Urothelium cell line (cell line): Measurements from ENCODE around the gene OR2AJ1.
"Not testable (repeated sequence)": the region's sequence is repeated elsewhere in the genome, so short reads cannot be mapped to it uniquely, and the experiment has no call there.

Experiments used
- DNase-seq: peaks from one replicate; pipeline ENCODE4 v3.0.0; 2011; ENCODE audit warnings: low spot score, mixed read lengths
- FAIRE-seq: peaks from 2 replicates; lab custom pipeline; 2011; peaks lifted over from hg19 to GRCh38; lab: Jason Lieb, UNC

OR2AJ1 gene

DNA sequence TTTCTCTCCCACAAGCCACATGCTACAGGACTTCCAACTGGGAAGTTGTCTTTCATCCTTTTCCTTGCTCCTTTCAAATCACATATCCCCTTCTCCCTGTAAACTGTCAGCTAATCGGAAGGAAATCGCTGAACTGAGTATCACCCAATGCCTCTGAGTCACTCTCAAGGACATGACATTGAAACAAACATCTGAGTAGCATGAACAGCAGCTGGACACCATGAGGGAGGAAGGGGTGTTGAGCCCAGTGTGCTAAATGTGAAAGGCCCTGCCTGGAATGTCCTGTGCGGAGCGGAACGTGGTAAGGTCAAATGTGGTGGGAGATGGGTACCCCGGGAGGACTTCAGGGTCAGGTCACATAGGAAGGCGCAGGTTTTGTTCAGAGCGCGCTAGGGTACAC is at the start of gene OR2AJ1:
Gene OR2AJ1, plus strand, starts transcription at position 22 of the 400 bp plus-strand sequence. CDS start 8,880 bp downstream, outside the sequence.
- FAIRE-seq (no peak), DNase-seq (no peak)

GRCh38 chr1:247883346-247883745 is 41.3 kb upstream of the OR2AJ1 start:
- DNase-seq (no peak), FAIRE-seq (no peak)

DNA sequence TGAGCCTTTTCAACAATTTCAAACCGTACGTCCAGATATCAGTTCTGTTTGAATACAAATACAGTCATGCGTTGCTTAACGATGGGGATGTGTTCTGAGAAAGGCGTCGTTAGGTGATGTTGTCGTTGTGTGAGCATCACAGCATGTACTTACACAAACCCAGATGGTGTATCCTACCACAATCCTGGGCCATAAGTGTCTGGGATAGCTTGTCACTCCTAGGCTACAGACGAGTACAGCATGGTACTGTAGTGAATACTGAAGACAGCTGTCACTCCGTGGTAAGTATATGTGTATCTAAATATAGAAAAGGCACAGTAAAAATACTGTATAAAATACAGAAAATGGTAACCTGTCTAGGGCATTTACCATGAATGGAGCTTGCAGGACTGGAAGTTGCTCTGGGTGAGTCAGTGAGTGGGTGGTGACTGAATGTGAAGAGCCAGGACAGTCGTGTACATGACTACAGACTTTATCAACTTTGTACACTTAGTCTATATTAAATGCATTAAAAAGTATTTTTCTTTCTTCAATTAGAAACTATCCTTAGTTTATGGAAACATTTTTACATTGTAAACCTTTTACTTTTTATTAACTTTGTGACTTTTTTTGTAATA is 39.8 kb upstream of the OR2AJ1 start:
- FAIRE-seq (peak; percentile 20), DNase-seq (no peak)

- no peak for FAIRE-seq
- no peak for DNase-seq
Measured at GRCh38 chr1:247895163-247895637, 29.5 kb upstream of the OR2AJ1 start, which contains the start of gene OR2W3. OR2W3 (plus strand) TSS chr1:247895587; CDS start chr1:247895587, 0 bp downstream.

DNA sequence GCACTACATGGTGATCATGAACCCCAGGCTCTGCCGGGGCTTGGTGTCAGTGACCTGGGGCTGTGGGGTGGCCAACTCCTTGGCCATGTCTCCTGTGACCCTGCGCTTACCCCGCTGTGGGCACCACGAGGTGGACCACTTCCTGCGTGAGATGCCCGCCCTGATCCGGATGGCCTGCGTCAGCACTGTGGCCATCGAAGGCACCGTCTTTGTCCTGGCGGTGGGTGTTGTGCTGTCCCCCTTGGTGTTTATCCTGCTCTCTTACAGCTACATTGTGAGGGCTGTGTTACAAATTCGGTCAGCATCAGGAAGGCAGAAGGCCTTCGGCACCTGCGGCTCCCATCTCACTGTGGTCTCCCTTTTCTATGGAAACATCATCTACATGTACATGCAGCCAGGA is 28.7 kb upstream of the OR2AJ1 start:
- no peak for DNase-seq
- FAIRE-seq = no peak

- no peak for FAIRE-seq
- DNase-seq = no peak
Measured at GRCh38 chr1:247904122-247904521, 20.6 kb upstream of the OR2AJ1 start.

DNA sequence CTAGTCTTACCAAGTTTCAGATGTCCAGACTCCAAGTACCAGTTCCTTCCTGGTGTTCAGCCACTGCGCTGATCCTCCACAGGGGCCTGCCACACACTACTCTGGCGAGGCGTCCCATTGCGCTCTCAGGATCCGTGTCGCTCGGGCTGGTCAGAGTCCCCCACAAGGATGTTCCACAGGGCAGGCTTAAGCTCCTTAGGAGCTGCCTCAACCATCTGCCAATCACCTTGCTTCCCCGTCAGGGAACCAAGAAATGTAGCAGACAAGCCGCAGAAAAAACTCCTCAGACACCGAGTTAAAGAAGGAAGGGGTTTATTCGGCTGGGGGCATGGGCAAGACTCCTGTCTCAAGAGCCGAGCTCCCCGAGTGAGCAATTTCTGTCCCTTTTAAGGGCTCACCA is 19.5 kb upstream of the OR2AJ1 start:
- no peak for DNase-seq
- FAIRE-seq = no peak

- DNase-seq = no peak
- no peak for FAIRE-seq
Measured at GRCh38 chr1:247905910-247906503, 18.7 kb upstream of the OR2AJ1 start.

GRCh38 chr1:247906504-247907047 is 18.1 kb upstream of the OR2AJ1 start:
- DNase-seq (peak; percentile 50), FAIRE-seq (no peak)

GRCh38 chr1:247908766-247909165 is 15.9 kb upstream of the OR2AJ1 start:
- no peak for FAIRE-seq
- peak; percentile 41 for DNase-seq

- DNase-seq = no peak
- no peak for FAIRE-seq
Measured at GRCh38 chr1:247913786-247914185, 10.9 kb upstream of the OR2AJ1 start.

DNA sequence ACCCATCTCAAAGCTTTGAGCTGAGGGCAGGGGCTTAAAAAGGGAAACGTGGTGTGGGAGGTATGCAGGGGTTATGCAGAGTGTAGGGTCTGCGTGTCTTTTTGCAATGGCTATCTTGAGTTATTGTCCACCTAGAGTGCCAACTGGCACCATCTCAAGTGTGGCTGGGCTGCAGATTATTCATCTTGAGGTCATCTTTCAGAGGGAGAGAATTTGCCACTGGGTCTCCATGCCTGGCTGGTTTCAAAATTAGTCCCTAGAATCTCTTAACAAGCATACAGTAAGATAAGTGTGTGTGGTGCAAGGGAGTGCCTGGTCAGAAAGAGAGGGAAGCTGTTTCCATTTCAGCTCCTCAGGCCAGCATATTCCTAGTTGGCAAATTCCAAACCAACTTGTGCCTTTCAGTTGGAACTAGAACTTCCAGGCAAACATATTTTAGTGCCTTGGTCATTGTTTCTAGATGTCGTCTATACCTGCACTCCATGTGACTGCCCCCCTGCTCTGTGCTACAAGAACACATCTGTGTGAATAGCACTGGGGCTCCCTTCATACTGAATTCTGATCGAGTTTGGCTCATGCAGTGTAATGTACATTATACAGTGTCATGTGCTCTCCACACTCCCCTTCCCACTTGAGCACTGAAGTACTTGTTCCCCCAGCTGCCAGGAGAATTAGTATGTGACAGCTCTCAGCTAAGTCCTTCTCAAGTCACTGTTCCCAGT is 9.6 kb upstream of the OR2AJ1 start:
- peak; percentile 27 for FAIRE-seq
- DNase-seq = no peak

DNA sequence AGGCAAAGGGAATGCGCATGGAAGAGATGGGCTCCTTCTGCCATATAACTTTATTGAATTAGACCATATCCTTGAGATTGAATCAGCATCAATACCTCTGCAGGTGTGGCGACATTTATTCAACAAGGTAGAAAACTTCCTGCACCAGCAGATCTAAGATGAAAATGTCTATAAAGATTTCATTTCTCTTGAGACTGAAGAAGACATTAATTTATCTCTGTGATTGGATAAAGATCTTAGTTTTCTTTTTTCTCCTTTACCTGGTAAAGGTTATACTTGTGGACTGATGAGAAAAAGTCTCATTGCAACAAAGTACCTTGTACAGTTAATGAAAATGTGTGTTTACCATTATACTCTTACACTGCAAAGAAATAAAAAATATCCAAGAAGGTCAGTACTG is 4.7 kb upstream of the OR2AJ1 start, which contains the start of gene OR2T8:
Gene OR2T8, plus strand, starts transcription at position 301 of the 400 bp plus-strand sequence. CDS start 766 bp downstream, outside the sequence.
- no peak for DNase-seq
- FAIRE-seq = no peak

- FAIRE-seq (no peak), DNase-seq (no peak)
Measured at GRCh38 chr1:247923941-247924340, 748 bp upstream of the OR2AJ1 start.

DNA sequence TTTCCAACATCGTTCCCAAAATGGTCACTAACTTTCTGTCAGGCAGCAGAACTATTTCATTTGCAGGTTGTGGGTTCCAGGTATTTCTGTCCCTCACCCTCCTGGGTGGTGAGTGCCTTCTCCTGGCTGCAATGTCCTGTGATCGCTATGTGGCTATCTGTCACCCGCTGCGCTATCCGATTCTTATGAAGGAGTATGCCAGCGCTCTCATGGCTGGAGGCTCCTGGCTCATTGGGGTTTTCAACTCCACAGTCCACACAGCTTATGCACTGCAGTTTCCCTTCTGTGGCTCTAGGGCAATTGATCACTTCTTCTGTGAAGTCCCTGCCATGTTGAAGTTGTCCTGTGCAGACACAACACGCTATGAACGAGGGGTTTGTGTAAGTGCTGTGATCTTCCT is 9.3 kb downstream of the OR2AJ1 start:
- DNase-seq = no peak
- no peak for FAIRE-seq

DNA sequence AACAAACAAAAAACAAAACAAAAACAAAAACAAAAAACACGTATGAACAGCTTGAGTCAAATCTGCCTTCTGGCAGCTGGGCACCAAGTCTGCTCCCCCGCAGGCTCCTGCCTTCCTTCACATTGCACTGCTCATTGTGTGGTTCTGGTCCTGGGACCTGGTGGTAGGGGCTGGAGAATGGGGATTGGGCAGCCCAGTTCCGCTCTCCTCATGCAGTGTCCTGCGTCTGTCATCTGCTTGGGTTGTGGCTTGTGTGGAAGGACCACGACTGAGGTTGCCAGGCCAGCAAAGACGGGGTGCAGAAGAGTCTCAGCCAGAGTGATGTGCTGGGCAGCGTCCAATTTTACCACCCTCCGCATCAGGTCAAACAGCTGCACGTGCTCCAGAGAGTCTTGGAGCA is 11.1 kb downstream of the OR2AJ1 start:
- DNase-seq (no peak), FAIRE-seq (no peak)

GRCh38 chr1:247936415-247936814 is 11.7 kb downstream of the OR2AJ1 start:
- DNase-seq = no peak
- FAIRE-seq = no peak

- FAIRE-seq = not testable (repeated sequence)
- peak; percentile 22 for DNase-seq
Measured at GRCh38 chr1:247936965-247937734, 12.5 kb downstream of the OR2AJ1 start.

DNA sequence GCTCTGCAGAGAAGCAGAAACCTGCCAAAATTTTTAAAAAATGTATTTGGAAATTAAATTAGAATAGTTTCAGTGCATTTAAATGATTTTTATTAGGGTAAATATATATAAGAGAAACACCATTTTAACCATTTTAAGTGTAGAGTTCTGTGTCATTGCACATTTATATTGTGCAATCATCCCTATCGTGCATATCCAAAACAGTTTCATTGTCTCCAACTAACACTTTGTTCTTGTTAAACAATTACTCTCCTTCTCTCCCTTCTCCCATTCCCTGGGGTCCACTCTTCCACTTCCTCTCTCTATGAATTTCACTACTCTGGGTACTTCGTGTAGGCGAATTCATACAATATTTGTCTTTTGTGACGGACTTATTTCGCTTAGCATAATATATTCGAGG is 17.9 kb downstream of the OR2AJ1 start:
- FAIRE-seq = no peak

GRCh38 chr1:247948558-247948957 is 23.9 kb downstream of the OR2AJ1 start, which contains the start of gene OR2L8:
OR2L8 (plus strand) TSS chr1:247948858; CDS start chr1:247948858, 0 bp downstream.
- FAIRE-seq (no peak), DNase-seq (no peak)

More for the DNA sequence above, 17.9 kb downstream of the OR2AJ1 start:
- no peak for DNase-seq

DNA sequence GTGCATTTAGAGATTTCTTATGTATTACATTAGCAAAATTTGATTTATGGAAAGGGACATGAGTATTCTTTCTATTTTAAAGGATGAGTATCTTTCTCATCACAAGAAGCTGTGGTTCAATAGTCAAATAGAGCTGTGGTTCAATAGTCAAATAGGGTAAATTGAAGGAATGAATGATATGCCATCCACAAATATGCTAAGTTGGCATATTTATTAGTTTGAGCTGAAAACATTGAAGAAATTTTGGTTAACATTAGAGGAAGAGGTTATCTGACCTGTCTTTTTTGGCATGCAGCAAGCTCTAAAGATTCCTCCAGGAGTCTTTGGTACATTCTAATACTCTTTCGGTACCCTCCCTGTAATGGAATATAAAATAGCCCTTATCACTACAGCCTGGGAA is 28.7 kb downstream of the OR2AJ1 start:
- FAIRE-seq (no peak), DNase-seq (no peak)
